ENCODE data around the gene PPCDC.
"Not testable (repeated sequence)": the region's sequence is repeated elsewhere in the genome, so short reads cannot be mapped to it uniquely, and the experiment has no call there.

The PPCDC gene

DNA sequence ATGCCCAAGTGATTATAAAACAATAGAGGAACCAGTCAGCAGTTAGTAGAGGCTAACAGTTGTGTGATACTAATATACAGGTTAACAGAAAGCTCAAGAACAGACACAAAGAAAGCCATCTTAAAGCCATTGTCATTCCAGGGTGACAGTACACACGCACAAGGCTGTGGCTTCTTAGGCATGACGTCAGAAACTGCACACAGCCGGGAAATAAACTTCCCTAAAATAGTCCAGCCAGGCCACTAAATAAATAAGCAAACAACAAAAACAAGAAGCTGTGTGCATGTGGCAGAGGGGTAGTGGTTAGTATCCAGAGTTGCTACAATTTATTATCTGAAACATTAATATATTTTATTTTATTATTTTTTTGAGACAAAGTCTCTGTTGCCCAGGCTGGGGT, 49.8 kb downstream of the PPCDC start:
- no peak for DNase-seq

- no peak for DNase-seq
These were observed 52.9 kb downstream of the PPCDC start for GRCh38 chr15:75076277-75076676.

DNA sequence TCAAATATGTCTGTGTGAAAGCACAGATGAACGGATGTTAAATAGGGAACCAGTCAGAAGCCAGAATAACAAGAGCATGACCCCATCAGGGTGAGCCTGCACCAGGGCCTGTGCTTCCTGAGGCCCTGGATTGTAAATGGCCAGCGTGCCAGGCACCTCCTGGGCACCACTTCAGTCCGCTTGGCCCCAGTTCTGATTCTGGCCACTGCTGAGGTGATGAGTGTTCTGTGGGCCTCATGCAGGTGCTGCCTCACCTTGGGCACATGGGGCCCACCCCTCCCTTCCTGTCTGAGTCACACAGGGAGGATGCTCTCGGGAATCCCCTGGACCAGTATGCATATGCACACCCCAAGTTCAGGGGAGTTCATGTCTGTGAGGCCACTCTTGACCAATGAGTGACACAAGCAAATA, 54.2 kb downstream of the PPCDC start:
- not testable (repeated sequence) for DNase-seq

- no peak for DNase-seq
These were observed 57.8 kb downstream of the PPCDC start for GRCh38 chr15:75081150-75081549.

DNA sequence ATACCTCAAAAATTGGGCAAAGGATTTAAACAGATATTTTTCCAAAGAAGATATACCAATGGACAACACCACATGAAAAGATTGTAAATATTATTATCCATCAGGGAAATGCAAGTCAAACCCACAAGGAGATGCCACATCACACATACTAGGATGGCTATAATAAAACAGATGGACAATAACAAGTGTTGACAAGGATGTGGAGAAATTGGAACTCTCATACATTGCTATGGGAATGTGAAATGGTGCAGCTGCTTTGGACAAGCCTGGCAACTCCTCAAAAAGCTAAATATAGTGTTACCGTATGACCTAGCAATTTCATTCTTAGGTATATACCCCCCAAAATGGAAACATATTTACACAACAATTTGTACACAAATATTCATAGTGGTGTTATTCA, 59.3 kb downstream of the PPCDC start:
- no peak for DNase-seq

DNA sequence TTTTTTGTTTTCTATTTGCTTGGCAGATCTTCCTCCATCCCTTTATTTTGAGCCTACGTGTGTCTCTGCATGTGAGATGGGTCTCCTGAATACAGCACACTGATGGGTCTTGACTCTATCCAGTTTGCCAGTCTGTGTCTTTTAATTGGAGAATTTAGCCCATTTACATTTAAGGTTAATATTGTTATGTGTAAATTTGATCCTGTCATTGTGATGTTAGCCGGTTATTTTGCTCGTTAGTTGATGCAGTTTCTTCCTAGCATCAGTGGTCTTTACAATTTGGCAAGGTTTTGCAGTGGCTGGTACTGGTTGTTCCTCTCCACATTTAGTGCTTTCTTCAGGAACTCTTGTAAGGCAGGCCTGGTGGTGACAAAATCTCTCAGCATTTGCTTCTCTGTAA, 62.3 kb downstream of the PPCDC start:
- not testable (repeated sequence) for DNase-seq

- DNase-seq = no peak
These were observed 66.3 kb downstream of the PPCDC start for GRCh38 chr15:75089456-75090387.

DNA sequence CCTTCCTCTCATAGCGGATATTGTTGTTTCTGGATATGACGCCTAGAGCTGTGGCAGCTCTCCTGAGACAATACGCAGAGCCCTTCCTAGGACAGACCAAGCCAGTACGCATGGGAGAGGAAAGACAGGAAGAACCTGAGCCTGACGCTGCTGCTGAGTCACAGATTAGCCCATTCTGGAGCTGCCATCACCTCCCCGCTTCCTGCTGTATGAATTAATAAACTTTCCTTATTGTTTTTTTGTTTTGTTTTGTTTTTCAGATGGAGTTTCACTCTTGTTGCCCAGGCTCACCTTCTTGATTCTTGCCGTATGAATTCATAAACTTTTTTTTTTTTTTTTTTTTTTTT, 67.0 kb downstream of the PPCDC start:
- no peak for DNase-seq

- no peak for DNase-seq
These were observed 68.4 kb downstream of the PPCDC start for GRCh38 chr15:75091814-75092213.

- DNase-seq = not testable (repeated sequence)
These were observed 71.6 kb downstream of the PPCDC start for GRCh38 chr15:75094961-75095478.

GRCh38 chr15:75095594-75095993, 72.2 kb downstream of the PPCDC start:
- DNase-seq = no peak

- DNase-seq = no peak
These were observed 74.5 kb downstream of the PPCDC start for GRCh38 chr15:75097939-75098338.

- no peak for DNase-seq
These were observed 75.0 kb downstream of the PPCDC start for GRCh38 chr15:75098404-75098803.
